Activated naive CD4-positive, alpha-beta T cell treated with anti-CD3 and anti-CD28 coated beads, Interleukin-2, amount 50 U/mL, for 24 hours (primary cell): ENCODE results near the gene IL18R1.

Experiments used
- H3K27ac Mint-ChIP-seq: one replicate; pipeline ENCODE4 v1.8.0; 2021; ENCODE audit warnings: mild to moderate bottlenecking, mixed read lengths
- H3K27me3 Mint-ChIP-seq: one replicate; pipeline ENCODE4 v1.8.0; 2021; ENCODE audit warnings: mixed read lengths
- H3K36me3 Mint-ChIP-seq: one replicate; pipeline ENCODE4 v1.8.0; 2021; ENCODE audit warnings: mixed read lengths
- H3K4me1 Mint-ChIP-seq: one replicate; pipeline ENCODE4 v1.8.0; 2021; ENCODE audit warnings: mixed read lengths
- H3K4me3 Mint-ChIP-seq: one replicate; pipeline ENCODE4 v1.8.0; 2021; ENCODE audit warnings: mild to moderate bottlenecking, mixed read lengths
- H3K9me3 Mint-ChIP-seq: one replicate; pipeline ENCODE4 v1.8.0; 2021; ENCODE audit warnings: mixed read lengths

The IL18R1 gene

DNA sequence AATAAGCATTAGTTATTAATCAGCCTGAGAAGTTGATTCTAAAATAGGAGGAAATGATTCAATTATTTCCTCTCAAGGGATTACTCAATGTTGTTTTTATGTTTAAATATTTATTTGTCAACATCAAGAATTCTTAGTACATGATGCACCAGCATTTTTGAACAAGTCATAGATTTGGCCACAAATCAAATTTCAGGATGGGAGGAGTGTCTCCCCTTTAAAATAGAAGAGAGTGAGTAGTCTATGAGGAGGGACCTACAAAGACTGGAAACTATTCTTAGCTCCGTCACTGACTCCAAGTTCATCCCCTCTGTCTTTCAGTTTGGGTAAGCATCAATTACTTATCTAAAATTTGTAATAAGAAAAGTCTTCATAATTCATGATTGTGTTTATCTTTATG lies 18.6 kb upstream of the IL18R1 start:
- no peak overlapping the region for H3K4me3 Mint-ChIP-seq

GRCh38 chr2:102337481-102338386 lies 17.9 kb upstream of the IL18R1 start:
- no peaks in the 10 kb centered on the region for H3K36me3 Mint-ChIP-seq
- no peaks in the 10 kb centered on the region for H3K27me3 Mint-ChIP-seq
- peaks cover under 1% of the 10 kb centered on the region for H3K9me3 Mint-ChIP-seq
- no peak overlapping the region for H3K27ac Mint-ChIP-seq
- no peak overlapping the region for H3K4me3 Mint-ChIP-seq
- no peaks in the 10 kb centered on the region for H3K4me1 Mint-ChIP-seq

More for the DNA sequence above, 18.6 kb upstream of the IL18R1 start:
- no peak overlapping the region for H3K27ac Mint-ChIP-seq
- peaks cover 7% of the 10 kb centered on the region for H3K9me3 Mint-ChIP-seq
- H3K27me3 Mint-ChIP-seq = no peaks in the 10 kb centered on the region
- H3K36me3 Mint-ChIP-seq = peaks cover 2% of the 10 kb centered on the region
- no peaks in the 10 kb centered on the region for H3K4me1 Mint-ChIP-seq

- Mint-ChIP-seq H3K27ac (no peak overlapping the region), H3K36me3 (no peaks in the 10 kb centered on the region), H3K4me1 (no peaks in the 10 kb centered on the region), H3K9me3 (no peaks in the 10 kb centered on the region), H3K27me3 (no peaks in the 10 kb centered on the region), H3K4me3 (no peak overlapping the region)
Measured at GRCh38 chr2:102340778-102341177, 14.8 kb upstream of the IL18R1 start.

GRCh38 chr2:102342888-102343287 lies 12.7 kb upstream of the IL18R1 start:
- Mint-ChIP-seq H3K36me3 (no peaks in the 10 kb centered on the region), H3K27me3 (no peaks in the 10 kb centered on the region), H3K4me1 (no peaks in the 10 kb centered on the region), H3K9me3 (no peaks in the 10 kb centered on the region), H3K4me3 (no peak overlapping the region), H3K27ac (no peak overlapping the region)

- H3K9me3 Mint-ChIP-seq = no peaks in the 10 kb centered on the region
- H3K36me3 Mint-ChIP-seq = no peaks in the 10 kb centered on the region
- H3K27me3 Mint-ChIP-seq = no peaks in the 10 kb centered on the region
- H3K27ac Mint-ChIP-seq = no peak overlapping the region
- no peaks in the 10 kb centered on the region for H3K4me1 Mint-ChIP-seq
- no peak overlapping the region for H3K4me3 Mint-ChIP-seq
Measured at GRCh38 chr2:102344397-102344796, 11.2 kb upstream of the IL18R1 start.

DNA sequence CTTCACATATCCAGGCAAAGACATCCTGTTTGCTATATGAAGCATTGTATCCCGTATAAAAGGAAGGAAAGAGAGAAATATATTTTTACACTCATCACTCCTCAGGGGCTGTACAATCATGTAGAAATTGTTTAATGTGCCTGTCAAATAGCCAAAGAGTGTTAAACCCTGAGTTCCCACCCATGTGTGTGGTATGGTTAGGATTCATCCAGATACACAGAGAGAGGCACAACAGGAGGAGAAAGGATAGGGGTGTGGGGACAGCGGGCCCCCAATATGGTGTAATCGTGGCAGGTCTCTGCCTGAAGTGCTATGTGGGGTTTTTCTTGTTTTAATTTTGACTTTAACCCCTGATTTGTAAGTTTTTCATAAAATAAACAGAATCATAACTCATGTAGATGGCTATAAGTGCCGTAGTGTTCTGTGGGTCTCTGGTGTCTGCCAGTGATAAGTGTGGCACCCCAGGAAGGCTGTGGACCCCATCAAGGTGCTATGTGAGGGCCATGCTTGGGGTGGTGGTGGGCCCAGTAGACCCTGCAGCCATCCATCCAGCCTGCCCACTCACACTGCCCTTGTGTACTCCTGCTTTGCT lies 10.2 kb upstream of the IL18R1 start:
- Mint-ChIP-seq H3K27me3 (no peaks in the 10 kb centered on the region), H3K4me1 (no peaks in the 10 kb centered on the region), H3K36me3 (no peaks in the 10 kb centered on the region), H3K27ac (no peak overlapping the region), H3K4me3 (no peak overlapping the region), H3K9me3 (no peaks in the 10 kb centered on the region)

- Mint-ChIP-seq H3K9me3 (no peaks in the 10 kb centered on the region), H3K27me3 (no peaks in the 10 kb centered on the region), H3K4me1 (no peaks in the 10 kb centered on the region), H3K27ac (no peak overlapping the region), H3K36me3 (no peaks in the 10 kb centered on the region), H3K4me3 (no peak overlapping the region)
Measured at GRCh38 chr2:102346381-102347130, 9.0 kb upstream of the IL18R1 start.

GRCh38 chr2:102350137-102350793 lies 5.3 kb upstream of the IL18R1 start:
- Mint-ChIP-seq H3K9me3 (no peaks in the 10 kb centered on the region), H3K4me1 (peaks cover 7% of the 10 kb centered on the region), H3K4me3 (no peak overlapping the region), H3K36me3 (no peaks in the 10 kb centered on the region), H3K27me3 (no peaks in the 10 kb centered on the region), H3K27ac (no peak overlapping the region)

GRCh38 chr2:102356381-102356712 lies 751 bp downstream of the IL18R1 start:
- Mint-ChIP-seq H3K4me1 (peaks cover 54% of the 10 kb centered on the region), H3K27ac (peak overlapping the region; percentile 100), H3K4me3 (peak overlapping the region; percentile 99), H3K27me3 (no peaks in the 10 kb centered on the region), H3K36me3 (peaks cover 2% of the 10 kb centered on the region), H3K9me3 (no peaks in the 10 kb centered on the region)

- no peaks in the 10 kb centered on the region for H3K27me3 Mint-ChIP-seq
Measured at GRCh38 chr2:102356741-102357140, 1.1 kb downstream of the IL18R1 start.

DNA sequence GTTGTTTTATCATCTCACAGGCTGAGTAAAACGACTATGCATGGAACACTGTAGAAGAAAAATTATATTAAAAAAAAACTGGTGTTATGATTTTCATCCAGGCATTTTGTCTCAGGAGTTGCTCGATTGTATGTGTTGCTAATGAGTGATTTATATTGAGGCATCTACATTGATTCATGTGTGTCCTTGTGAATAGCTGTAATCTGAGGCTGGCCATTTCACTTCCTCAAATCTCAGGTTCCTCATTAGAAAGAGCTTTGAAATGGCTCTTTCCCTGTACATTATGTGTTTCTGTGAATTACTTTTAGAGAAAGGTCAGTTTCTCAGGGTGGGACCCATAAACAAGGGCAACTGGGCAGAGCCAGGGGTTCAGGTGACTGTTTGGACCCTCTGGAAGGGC lies 2.3 kb downstream of the IL18R1 start:
- H3K27ac Mint-ChIP-seq = no peak overlapping the region
- H3K4me1 Mint-ChIP-seq = peaks cover 67% of the 10 kb centered on the region
- H3K9me3 Mint-ChIP-seq = peaks cover 5% of the 10 kb centered on the region
- H3K4me3 Mint-ChIP-seq = peak overlapping the region; percentile 99
- no peaks in the 10 kb centered on the region for H3K27me3 Mint-ChIP-seq
- H3K36me3 Mint-ChIP-seq = peaks cover 10% of the 10 kb centered on the region

More at GRCh38 chr2:102356741-102357140, 1.1 kb downstream of the IL18R1 start:
- Mint-ChIP-seq H3K27ac (peak overlapping the region; percentile 100), H3K9me3 (no peaks in the 10 kb centered on the region), H3K4me3 (peak overlapping the region; percentile 99), H3K4me1 (peaks cover 57% of the 10 kb centered on the region), H3K36me3 (peaks cover 2% of the 10 kb centered on the region)

DNA sequence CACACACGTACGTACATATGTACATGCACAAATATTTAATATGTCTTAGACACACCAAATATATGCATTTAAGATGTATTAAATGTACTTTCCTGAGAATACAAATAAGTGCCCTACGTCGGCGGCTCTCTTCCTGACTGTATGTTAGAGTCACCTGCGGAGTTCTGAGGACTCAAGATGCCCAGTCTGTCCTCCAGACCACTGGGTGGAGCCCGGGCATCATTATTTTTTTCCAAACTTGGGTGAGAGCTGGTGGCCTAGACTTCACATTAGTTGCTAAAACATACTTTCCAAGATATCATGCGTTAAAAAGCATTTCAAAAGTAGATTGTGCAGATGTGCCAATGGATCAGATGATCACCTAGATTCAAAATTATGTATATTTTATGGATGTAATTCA lies 2.9 kb downstream of the IL18R1 start:
- Mint-ChIP-seq H3K27me3 (no peaks in the 10 kb centered on the region), H3K4me1 (peaks cover 73% of the 10 kb centered on the region), H3K27ac (peak overlapping the region; percentile 52), H3K9me3 (peaks cover 7% of the 10 kb centered on the region), H3K4me3 (peak overlapping the region; percentile 70), H3K36me3 (peaks cover 15% of the 10 kb centered on the region)

DNA sequence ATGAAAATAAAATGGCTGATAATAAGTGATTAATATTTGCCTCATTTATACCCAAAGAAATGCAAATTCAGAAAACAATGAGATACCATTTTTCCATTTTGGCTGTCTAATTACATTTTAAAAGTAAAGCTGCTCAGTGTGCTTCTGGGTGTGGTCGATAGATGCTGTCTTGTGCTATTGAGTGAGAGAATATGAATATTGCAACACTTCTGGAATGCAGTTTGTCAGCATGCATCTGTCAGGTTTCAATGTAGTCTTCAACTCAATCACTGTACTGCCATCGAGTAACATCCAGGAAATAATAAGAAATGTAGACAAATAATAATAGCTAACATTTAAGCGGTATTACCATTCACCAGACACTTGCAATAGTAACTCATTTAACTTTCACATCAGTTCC lies 3.9 kb downstream of the IL18R1 start:
- no peak overlapping the region for H3K27ac Mint-ChIP-seq
- peaks cover 21% of the 10 kb centered on the region for H3K36me3 Mint-ChIP-seq
- peaks cover 81% of the 10 kb centered on the region for H3K4me1 Mint-ChIP-seq
- peak overlapping the region; percentile 8 for H3K4me3 Mint-ChIP-seq
- H3K9me3 Mint-ChIP-seq = peaks cover 10% of the 10 kb centered on the region
- no peaks in the 10 kb centered on the region for H3K27me3 Mint-ChIP-seq

DNA sequence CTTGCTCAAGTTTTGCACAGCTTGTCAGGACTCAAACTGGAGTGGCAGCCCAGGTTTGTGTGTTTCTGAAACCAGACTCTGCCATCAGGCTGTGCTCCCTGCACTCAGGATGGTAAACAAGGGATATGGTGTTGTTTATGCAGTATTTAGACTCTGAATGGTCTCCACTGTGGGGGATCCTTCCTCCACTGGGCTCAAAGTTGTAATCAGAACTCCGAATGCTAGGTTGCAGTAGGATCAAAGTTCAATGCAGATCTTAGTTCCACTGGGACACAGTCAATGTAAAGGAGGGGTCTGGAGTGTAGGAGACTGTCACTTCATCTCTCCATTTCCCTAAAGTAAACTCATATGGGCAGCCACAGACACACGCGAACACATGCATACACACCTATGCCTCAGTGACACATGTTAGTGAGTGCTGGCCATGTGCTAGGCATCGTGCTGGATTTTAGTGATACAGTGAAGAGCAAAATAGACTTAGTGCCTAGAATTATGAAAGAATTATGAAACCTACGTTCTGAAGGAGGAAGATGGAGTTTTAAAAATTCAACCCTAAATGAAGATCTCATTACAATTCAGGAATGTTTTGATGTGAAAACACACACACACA lies 6.1 kb downstream of the IL18R1 start:
- peak overlapping the region; percentile 59 for H3K4me3 Mint-ChIP-seq
- H3K4me1 Mint-ChIP-seq = peaks cover 86% of the 10 kb centered on the region
- H3K36me3 Mint-ChIP-seq = peaks cover 39% of the 10 kb centered on the region
- H3K9me3 Mint-ChIP-seq = peaks cover 25% of the 10 kb centered on the region
- no peaks in the 10 kb centered on the region for H3K27me3 Mint-ChIP-seq
- peak overlapping the region; percentile 92 for H3K27ac Mint-ChIP-seq

- peaks cover 28% of the 10 kb centered on the region for H3K9me3 Mint-ChIP-seq
- H3K4me3 Mint-ChIP-seq = peak overlapping the region; percentile 79
- H3K27ac Mint-ChIP-seq = peak overlapping the region; percentile 94
- H3K27me3 Mint-ChIP-seq = no peaks in the 10 kb centered on the region
- peaks cover 85% of the 10 kb centered on the region for H3K4me1 Mint-ChIP-seq
- peaks cover 49% of the 10 kb centered on the region for H3K36me3 Mint-ChIP-seq
Measured at GRCh38 chr2:102365763-102366162, 10.2 kb downstream of the IL18R1 start.
